HG03060 (cell line): ENCODE results near the gene PROSER2.
"Not testable (repeated sequence)": the region's sequence is repeated elsewhere in the genome, so short reads cannot be mapped to it uniquely, and the experiment has no call there.

Experiments used
- ATAC-seq: cut with Tn5 transposase; IDR thresholded peaks from one replicate; pipeline ENCODE4 v1.9.1; 2021; ENCODE audit warnings: low read depth, moderate number of reproducible peaks; ENCODE audit not compliant: unreplicated experiment

PROSER2 gene

DNA sequence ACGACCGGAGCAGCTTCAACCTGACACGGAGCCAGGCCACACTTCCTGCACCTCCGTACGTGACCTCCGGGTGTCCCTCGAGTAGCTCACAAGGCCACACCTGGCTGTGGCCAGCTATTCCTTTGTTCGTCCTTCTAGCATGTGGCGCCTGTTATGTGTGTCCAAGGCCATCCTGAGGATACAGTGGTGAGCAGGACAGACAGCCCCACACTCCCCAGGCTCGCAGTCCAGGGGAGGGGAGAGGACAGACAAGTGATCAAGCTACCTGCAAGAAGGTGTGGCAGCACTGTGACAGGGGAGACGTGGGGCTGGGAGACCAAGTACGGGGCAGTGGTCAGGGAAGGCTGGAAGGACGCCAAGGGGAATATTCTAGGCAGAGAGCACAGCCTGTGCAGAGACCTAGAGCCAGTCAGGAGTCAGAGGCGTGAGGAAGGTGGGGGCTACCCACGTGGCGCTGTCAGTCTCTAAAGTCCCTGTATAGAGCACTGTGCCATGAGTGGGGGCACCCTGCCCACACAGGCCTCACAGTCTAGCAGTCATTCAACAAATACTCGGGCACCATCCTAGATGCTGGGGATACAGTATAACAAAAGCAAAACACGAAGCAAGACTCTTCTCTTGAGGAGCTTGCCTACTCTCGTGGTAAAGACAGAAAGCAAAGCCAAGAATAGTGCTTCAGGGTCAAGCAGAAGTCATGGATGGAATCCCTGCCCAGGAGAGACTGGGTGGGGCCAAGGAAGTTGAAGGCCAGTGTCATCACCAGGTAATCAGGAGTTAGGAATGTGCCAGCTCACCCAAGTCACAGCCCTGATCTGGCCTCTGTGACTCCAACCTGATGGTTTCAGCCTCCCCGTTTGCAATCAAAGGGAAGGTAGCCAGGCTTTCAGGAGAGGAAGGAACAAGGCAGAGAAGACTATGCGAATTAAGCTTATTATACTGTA, 58.6 kb downstream of the PROSER2 start:
- ATAC-seq: no peak

DNA sequence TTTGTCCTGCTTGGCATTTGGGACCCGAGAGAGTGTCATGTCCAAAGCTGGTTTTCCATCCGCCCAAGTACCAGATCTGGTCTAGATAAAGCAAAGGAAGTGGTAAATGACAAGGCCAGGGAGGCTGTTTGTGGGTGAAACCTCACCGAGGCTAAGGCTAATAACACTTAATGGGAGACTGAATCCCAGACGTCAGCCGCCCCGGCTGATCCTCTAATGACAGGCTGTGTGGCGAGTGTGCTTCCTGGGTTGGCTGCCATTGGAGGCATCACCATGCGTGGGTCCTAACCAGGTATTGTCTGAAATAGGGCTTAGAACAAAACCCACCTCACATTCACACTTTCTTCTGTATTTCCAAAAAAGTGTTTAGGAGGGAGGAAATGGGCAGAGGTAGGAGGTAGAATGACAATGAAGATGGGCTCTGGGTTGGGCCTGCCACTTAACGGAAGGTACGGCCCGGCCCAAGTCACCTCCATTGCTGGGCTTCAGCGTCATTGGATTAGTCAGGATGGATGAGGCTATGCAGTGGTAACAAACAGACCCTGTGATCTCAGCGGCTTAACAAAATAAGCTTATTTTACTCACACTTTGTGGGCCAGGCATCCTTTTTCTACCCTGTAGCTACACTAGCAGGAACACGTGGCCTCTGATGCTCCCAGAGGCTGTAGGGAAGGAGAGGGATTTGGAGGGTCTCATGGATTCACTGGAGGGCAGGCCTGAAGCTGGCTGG, 59.7 kb downstream of the PROSER2 start:
- ATAC-seq: no peak

DNA sequence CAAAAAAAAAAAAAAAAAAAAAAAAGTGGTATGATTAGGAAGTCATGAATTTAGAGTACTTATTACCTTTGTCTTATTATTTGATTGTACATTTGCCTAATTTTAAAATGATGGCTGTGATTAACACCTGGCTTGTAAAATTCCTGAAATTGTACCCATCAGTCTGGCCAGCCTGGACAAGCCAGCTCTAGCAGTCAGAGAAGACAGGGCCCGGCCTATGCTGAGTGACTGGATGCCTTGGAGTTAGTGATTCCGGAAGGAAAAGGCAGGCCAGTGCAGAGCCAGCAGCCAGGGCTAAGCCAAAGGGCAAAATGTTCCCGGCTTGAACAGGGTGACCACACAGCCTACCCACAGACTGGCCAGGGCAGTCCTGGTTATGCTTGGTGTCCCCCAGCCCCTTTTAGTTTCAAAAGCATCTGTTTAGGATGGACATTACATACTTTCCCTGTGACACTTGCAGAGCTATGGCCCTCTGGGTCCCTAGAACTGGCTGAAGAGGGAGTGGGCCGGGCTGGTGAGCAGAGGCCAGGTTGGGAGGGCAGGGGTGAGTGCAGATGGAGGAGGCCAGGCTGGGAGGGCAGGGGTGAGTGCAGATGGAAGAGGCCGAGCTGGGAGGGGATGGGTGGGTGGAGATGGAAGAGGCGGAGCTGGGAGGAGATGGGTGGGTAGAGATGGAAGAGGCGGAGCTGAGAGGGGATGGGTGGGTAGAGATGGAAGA, 61.7 kb downstream of the PROSER2 start:
- no peak for ATAC-seq

DNA sequence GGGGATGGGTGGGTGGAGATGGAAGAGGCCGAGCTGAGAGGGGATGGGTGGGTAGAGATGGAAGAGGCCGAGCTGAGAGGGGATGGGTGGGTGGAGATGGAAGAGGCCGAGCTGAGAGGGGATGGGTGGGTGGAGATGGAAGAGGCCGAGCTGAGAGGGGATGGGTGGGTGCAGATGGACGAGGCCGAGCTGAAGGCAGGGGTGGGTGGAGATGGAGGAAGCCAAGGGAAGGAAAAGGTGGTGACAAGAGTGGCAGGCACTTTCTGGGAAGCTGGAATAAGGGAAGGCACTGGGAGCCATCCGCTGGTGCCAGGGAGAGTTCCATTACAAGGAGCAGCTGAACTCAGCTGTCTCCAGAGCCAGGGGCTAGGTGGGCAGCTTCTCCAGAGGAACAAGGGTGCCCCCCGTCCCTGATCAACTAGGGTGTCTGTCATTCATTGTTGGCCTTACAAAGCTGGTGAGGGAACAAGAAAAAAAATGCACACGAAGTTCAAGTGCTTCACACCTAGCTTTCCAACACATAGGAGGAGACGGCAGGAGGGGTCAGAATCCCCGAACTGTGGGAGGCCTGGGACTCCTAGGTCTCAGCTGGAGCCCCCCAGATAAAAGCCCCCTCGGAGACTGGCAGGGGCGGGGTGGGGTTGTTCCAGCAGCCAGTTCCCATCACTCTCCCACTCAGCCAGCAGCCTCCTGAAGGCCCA, 62.4 kb downstream of the PROSER2 start:
- ATAC-seq: no peak

DNA sequence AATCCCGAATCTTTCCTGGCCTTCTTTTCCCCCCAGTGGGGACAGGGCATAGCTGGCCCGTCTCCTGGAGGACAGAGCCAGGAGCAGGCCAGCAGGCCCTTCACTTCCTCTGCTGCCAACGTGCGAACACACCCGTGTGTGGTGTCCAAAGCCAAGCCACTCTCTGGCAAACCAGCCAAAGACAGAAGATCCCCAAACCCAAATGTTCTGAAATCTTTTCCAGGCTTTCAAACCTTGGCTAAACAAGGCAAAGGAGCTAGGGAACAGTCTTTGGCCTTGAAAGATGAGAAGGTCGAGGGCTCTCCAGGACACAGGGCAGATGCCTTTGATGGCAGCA, 63.0 kb downstream of the PROSER2 start:
- ATAC-seq: no peak

DNA sequence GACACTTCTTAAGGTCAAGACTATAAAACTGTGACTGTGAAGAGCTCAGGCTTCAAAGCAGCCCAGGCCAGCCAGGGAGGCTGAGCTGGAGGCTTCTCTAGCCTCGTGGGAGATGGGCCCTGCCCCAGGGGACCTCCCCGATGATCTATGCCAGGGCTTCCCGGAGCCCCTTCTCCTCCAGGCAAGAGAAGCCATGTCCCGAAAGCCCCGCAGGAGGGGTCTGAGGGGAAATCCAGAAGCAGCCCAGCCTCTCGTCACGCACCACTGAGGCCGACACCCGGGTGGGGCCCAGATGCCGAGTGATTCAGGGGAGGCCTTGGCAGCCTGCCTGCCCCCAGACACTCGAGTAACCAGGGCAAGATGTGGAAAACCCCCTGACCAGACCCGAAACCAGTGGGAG, 63.7 kb downstream of the PROSER2 start:
- no peak for ATAC-seq

DNA sequence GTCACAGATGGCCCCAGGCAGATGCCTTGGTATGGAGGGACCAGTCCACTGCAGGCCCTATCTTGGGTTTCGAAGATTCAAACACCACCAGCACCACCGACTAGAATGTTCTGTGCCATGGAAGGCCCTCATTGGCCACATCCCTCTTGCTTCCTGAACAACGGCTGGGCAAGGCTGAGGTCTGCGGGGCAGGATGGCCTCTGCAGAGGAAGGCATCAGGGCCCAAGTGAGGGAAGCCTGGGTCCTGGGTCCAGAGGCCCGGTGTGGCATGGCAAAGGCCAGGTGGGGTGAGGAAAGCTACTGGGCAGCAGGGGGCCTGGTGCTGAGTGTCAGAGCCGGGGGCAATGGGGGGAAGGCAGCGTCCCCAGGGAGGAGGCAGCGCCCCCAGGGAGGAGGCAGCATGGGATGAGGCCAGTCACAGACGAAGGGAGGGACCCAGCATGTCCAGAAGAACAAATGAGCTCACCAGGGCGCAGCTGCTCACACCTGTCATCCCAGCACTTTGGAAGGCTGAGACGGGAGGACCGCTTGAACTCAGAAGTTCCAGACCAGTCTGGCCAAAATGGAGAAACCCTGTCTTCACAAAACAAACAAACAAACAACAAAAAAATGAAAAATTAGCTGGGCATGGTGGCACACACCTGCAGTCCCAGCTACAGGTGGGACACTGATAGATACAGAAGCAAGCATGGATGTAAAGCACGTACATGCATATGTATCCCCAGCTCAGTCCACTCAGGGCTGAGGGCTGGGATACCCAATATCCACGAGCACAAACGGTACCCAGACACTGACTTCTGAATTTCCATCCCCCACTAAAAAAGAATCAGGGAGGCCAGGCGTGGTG, 64.4 kb downstream of the PROSER2 start:
- ATAC-seq: no peak

DNA sequence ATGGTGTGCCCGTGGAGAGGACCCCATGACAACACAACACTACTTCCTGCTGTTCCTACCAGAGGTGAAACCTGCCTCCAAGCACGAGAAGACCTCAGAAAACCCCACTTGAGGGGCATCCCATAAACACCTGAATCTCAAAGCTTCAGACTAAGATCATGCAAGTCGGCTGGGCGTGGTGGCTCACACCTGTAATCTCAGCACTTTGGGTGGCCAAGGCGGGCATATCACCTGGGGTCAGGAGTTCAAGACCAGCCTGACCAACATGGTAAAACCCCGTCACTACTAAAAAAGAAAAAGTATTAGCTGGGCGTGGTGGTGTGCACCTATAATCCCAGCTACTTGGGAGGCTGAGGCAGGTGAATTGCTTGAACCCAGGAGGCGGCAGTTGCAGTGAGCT, 66.1 kb downstream of the PROSER2 start:
- ATAC-seq: not testable (repeated sequence)

DNA sequence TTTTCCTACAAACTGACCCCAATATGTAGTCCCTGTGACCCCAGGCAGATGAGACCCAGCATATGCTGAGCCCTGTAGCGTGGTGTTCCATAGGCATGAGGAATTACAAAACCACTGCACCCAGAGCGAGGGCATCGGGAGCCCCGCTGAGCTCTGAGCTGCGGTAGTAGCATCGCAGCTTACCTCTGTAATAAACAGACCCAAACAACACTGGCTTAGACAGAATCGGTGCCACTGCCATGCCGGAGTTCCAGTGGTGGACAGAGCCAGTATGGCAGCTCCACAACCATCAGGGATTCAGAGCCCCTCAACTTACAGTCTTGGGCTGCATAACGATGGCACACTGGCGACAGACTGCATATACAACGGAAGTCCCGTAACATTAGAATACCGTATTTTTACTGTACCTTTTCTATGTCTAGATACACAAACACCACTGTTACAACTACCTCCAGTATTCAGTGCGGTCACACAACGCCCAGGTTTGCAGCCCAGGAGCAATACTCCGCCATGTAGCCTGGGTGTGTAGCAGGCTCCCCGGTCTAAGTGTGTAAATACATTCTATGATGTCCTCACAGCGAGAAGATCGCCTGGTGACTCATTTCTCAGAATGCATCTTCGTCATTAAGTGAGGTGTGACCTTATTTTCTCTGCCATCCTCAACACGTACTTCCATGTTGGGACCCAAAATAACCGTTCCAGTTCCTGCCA, 68.8 kb downstream of the PROSER2 start:
- ATAC-seq: no peak

DNA sequence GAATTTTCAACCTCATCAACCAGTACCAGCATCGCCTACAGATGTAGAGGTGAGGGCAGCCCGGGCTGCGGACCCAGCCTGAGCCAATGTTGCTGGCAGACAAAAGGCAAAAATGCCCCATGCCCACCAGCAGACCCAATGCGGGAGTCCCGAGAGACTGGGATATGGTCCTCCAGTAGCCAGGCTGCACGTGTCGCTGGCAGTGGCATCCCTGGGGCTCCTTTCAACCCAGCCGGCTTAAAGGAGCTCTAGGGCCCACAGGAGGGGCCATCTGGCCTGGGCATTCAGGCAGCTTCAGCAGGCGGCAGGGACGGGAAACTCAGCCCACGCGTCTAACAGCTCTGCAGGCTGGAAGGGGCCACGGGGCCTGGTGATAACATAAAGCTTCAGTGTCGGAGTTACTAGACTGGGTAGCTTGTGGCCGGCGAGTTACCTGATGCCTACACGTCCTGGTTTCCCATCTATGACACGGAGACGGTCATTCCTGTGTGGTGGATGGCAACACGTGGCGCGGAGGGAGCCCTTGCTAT, 70.7 kb downstream of the PROSER2 start:
- ATAC-seq: no peak

DNA sequence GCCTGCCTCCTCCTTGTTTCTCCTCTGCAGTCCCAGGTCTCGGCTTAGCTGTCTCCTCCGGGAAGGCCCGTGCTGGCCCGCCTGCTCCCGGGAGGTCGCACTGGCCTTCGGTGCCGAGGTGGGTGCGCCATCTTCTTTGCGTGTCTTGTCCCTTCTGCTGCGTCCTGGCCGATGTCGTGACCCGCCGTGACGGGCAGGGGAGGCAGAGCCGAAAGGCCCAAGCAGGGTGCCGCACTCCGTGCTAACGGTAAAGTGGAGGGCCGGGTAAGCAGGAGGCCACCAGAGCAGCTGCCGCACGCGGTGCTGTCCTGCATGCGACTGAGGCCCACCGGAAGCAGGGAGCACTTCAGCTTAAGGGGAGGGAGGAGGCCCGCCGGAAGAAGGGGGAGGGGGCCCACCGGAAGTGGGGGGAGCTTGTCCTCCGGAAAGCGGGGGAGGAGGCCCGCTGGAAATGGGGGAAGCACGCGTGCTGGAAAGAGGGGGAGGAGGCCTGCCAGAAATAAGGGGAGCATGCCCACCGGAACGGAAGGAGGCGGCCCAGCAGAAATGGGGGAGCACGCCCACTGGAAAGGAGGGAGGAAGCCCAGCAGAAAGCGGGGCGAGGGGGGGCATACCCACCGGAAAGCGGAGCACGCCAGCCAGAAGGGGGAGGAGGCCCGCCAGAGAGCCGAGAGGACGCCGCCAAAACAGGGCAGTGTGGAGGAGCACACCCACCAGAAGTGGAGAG, 71.4 kb downstream of the PROSER2 start:
- ATAC-seq: no peak

DNA sequence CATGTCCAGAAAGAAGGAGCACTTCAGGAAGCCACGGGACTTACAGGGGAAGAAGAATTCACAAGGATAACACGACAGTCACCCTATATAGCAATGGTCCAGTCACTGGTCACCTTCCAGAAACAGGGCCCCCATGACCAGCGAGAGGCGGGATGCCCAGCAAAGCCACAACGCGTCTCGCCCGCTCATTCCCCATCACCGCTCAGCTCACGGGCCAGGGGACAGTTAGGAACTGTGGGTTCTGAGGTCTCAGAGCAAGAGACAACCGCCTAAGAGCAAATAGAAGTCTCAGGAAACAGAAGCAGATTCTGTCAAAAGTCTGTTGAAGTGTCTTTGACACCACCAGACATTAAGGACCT, 71.9 kb downstream of the PROSER2 start:
- ATAC-seq: no peak

DNA sequence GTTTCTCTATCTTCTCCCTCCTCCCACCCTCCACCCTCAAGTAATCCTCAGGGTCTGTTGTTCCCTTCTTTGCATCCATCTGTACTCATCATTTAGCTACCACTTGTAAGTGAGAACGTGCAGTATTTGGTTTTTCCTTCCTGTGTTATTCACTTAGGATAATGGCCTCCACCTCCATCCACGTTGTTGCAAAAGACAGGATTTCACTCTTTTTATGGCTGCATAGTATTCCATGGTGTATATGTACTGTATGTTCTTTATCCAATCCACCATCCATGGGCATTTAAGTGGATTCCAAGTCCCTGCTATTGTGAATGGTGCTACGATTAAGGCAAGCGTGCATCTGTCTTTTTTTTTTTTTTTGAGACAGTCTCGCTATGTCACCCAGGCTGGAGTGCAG, 72.4 kb downstream of the PROSER2 start:
- no peak for ATAC-seq

DNA sequence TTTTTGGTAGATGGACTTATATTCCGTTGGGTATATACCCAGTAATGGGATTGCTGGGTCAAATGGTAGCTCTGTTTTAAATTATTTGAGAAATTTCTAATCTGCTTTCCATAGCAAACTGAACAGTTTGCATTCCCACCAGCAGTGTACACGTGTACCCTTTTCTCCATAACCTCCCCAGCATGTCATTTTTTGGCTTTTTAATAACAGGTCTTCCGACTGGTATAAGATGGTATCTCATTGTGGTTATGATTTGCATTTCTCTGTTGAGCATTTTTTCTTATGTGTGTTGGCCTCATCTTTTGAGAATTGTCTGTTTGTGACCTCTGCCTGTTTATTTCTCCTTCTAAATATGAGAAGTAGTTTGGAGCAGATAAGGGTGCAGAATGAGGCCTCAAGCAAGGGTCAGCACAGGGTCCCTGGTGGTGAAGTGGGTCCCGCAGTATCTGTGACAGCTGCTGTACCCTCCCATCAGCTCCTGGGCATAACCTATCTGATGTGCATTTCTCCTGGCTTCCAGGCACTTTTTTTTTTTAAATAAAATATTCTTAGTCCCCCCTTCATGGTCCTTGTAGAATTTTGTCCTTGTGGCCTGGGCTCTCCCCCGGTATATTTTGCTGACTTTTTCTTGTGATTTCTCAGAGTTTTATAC, 73.5 kb downstream of the PROSER2 start:
- ATAC-seq: no peak

DNA sequence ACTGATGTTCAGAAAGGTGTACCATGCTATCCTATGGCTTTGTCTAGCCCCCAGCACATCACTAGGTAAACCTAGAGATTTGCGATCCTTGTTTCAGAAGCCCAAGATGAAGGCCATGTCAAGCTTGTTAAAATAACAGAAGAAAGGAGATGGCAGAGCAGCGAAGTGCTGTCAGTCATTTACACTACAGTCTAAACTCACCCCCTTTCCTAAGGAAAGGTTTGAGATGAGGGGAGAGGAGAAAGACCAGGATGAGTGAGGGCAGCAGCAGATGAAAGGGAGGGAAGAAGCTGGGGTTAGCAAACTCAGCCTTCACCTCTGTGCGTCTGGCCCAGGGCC, 74.8 kb downstream of the PROSER2 start:
- no peak for ATAC-seq

DNA sequence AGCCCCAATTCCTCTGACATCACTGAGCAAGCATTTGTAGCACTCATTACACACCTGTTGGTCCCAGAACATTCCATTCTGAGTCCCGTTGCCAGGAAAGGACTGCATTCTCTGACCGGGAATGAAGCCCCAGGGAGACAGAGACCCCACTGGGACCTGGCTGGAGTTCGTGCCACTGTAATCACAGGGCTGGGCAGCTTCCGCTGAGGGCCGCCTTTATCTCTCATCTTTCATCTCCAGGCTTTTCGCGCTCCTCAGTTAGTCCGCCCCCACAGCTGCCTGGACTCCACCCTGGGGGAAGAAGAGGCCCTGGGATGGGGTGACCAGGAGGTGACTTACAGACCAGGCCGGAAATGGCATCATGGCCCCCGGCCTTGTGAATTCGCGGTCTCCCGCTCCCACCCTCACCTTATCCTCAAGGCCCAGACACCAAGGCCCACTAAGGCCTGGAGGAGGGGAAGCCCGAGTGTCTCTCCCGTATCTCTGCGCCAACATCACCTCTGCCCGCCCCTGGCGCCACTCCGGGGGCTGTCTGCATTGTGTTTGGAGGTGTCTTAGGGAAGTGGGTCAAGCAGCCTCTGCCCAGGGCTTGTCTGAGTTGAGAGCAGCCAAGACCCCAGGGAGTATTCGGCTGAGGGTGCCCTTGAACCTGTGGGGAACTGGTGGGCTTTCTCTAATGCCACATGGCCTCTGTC, 75.4 kb downstream of the PROSER2 start:
- ATAC-seq: no peak

DNA sequence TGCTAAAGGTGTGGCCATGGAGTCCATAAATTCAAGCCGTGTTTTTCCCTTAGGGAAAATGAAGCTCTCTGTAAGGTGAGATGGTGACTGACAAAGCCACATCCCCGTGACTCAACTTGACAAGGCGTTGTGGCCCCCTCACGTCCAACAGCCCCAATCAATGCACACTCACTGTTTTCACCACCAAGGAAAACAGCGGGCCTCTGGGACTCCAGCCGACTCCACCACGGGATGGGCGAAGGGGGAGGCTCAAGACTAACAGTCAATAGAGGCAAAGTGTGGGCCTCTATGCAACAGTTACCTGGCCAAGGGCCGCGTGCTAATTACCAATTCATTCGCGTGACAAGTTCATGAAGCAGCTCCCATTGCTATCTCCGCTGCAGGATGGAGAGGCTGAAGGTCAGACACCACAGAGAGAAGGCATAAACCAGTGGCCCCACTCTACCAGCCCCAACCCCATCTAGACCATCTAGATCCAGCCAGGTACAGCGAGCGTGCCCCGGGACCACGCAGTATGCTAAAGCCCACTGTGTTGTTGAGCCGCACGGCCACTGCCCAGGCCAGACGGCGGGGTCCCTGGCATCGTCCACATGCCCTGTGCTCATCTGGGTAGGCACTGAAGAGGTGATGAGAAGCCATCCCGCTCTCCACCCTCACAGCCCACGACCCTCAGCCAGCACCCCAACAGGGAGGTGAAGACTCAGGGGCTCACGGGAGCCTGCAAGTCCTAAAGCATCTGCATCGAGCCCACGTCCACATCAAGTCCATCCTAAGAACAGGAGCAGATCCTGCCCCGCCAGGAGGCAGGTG, 76.1 kb downstream of the PROSER2 start:
- no peak for ATAC-seq
